BE2C (cell line): Measurements from ENCODE around the gene NCBP3.
"Not testable (repeated sequence)": the region's sequence is repeated elsewhere in the genome, so short reads cannot be mapped to it uniquely, and the experiment has no call there.

Experiments
- DNase-seq: peaks from one replicate; pipeline ENCODE4 v3.0.0-alpha.2; 2020
- H3K27me3 ChIP-seq: fragments of 250-450 bp; sonication (Bioruptor Pico); 2 replicates; pipeline ENCODE4 v1.5.1; 2020; ENCODE audit warnings: mild to moderate bottlenecking
- H3K36me3 ChIP-seq: fragments of 250-450 bp; sonication (Bioruptor Pico); 2 replicates; pipeline ENCODE4 v1.5.1; 2020; ENCODE audit warnings: mild to moderate bottlenecking
- H3K4me1 ChIP-seq: fragments of 250-450 bp; sonication (Bioruptor Pico); 2 replicates; pipeline ENCODE4 v1.5.1; 2020
- H3K4me3 ChIP-seq: 2 replicates; pipeline ENCODE4 v1.5.1; 2011; ENCODE audit warnings: low read depth, low read length
- H3K9me3 ChIP-seq: fragments of 250-450 bp; sonication (Bioruptor Pico); 2 replicates; pipeline ENCODE4 v1.5.1; 2020
- CTCF ChIP-seq: IDR thresholded peaks from 2 replicates; pipeline ENCODE4 v1.5.1; 2012; ENCODE audit warnings: mild to moderate bottlenecking, low read depth, low read length

Gene NCBP3

GRCh38 chr17:3788200-3788599 is 57.8 kb downstream of the NCBP3 start:
- no peak for TF ChIP-seq CTCF
- Histone ChIP-seq H3K36me3 (no peaks in the 10 kb centered on the region), H3K4me3 (no peak overlapping the region), H3K27me3 (no peaks in the 10 kb centered on the region), H3K9me3 (no peaks in the 10 kb centered on the region), H3K4me1 (no peaks in the 10 kb centered on the region)
- DNase-seq = no peak

GRCh38 chr17:3785323-3785722 is 60.7 kb downstream of the NCBP3 start:
- not testable (repeated sequence) for H3K4me3 ChIP-seq, H3K9me3 ChIP-seq, H3K27me3 ChIP-seq, H3K36me3 ChIP-seq, DNase-seq, H3K4me1 ChIP-seq

GRCh38 chr17:3782751-3783150 is 63.3 kb downstream of the NCBP3 start:
- no peak for DNase-seq
- Histone ChIP-seq H3K4me1 (no peaks in the 10 kb centered on the region), H3K27me3 (no peaks in the 10 kb centered on the region), H3K9me3 (no peaks in the 10 kb centered on the region), H3K36me3 (no peaks in the 10 kb centered on the region), H3K4me3 (no peak overlapping the region)
- no peak for TF ChIP-seq CTCF

- Histone ChIP-seq H3K36me3 (no peaks in the 10 kb centered on the region), H3K27me3 (no peaks in the 10 kb centered on the region), H3K4me3 (no peak overlapping the region), H3K4me1 (no peaks in the 10 kb centered on the region), H3K9me3 (no peaks in the 10 kb centered on the region)
- no peak for DNase-seq
- no peak for TF ChIP-seq CTCF
Observed at GRCh38 chr17:3780986-3781385, 65.1 kb downstream of the NCBP3 start.

GRCh38 chr17:3777366-3778120 is 68.5 kb downstream of the NCBP3 start:
- no peak for DNase-seq
- H3K9me3 ChIP-seq = no peaks in the 10 kb centered on the region
- no peak overlapping the region for H3K4me3 ChIP-seq
- H3K27me3 ChIP-seq = no peaks in the 10 kb centered on the region
- H3K36me3 ChIP-seq = no peaks in the 10 kb centered on the region
- H3K4me1 ChIP-seq = no peaks in the 10 kb centered on the region
- no peak for TF ChIP-seq CTCF

GRCh38 chr17:3773966-3774365 is 72.1 kb downstream of the NCBP3 start:
- Histone ChIP-seq H3K36me3 (no peaks in the 10 kb centered on the region), H3K4me3 (no peak overlapping the region), H3K27me3 (no peaks in the 10 kb centered on the region), H3K9me3 (no peaks in the 10 kb centered on the region), H3K4me1 (no peaks in the 10 kb centered on the region)
- TF ChIP-seq CTCF = no peak
- no peak for DNase-seq
